NCI-H1105 (cell line): Measurements from ENCODE around the gene DLEU7.
A peak's percentile ranks its signal among the peaks of the same experiment; 100 is the strongest.

Experiments
- DNase-seq: peaks from one replicate; lab custom pipeline; 2025; lab: John Stamatoyannopoulos, UW

The DLEU7 gene

DNA sequence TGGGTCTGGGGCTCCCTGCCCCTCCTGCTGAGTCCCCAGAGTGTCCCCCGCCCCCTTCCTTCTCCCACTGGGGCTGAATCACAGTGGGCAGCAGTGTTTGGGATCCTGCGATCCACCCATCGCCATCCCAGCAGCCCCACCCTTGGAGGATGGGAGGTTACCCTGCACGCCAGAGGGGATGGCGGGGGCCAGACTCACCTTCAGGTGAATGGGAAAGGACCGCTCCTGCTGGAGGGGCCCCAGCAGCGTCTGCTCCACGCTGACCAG is 569 bp downstream of the DLEU7 start:
- DNase-seq, result no peak

- DNase-seq, result no peak
Observed at GRCh38 chr13:50842251-50842989, 1.1 kb downstream of the DLEU7 start.

DNA sequence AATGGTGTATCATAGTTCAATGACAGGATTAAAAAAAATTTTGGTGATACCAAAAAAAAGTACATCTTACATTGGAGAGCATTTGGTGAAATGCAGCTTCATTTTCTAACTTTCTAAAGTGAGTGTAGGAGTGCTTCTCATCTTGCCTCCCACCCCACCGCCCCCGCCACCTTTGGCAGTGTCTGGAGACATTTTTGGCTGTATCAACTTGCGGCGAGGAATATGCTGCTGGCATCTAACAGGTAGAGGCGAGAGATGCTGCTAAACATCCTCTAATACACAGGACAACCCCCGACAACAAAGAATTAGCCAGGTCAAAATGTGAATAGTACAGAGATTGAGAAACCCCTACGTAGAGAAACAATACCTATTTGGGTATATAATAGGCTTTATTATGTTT is 1.7 kb downstream of the DLEU7 start:
- no peak for DNase-seq

DNA sequence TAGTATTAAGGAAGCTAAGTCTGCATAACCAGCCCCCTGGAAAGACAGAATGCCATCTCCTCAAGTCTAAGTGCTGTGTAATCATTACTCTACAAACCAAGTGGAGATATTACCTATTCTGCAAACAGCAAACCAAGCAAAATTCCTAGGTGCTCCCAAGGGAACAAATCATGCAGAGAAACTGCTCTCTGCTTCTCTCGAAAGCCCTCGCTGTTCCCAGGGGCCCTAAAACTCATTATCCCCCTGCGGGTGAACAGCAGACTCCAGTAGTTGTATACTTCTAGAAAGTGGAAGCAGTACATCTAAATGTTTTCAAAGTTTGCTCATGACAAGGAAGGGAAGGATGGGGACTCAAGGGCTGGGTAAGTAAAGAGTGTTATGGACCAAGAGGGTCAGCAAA is 3.2 kb downstream of the DLEU7 start:
- no peak for DNase-seq

GRCh38 chr13:50839828-50840227 is 3.7 kb downstream of the DLEU7 start:
- no peak for DNase-seq

- DNase-seq, result no peak
Observed at GRCh38 chr13:50838701-50839100, 4.8 kb downstream of the DLEU7 start.

DNA sequence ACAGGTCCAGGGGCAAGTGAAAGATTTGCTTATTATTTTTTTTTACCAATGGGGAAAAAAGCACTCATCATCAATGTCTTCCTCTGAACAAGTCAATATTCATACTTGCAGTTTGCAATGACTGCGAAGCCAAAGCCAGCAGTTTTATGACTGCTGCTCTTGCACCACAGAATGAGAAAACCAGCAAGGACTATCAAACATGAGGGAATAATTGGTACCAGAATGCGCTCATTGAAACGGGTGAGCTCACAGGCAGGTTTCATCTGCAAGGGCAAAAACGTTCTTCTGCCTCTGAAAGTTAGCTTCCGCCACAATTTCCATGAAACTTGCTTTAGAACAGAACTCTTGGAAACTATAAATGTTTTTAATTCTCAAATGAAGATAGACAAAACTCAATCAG is 5.5 kb downstream of the DLEU7 start:
- DNase-seq, result no peak

- DNase-seq, result no peak
Observed at GRCh38 chr13:50831512-50831911, 12.0 kb downstream of the DLEU7 start.

DNA sequence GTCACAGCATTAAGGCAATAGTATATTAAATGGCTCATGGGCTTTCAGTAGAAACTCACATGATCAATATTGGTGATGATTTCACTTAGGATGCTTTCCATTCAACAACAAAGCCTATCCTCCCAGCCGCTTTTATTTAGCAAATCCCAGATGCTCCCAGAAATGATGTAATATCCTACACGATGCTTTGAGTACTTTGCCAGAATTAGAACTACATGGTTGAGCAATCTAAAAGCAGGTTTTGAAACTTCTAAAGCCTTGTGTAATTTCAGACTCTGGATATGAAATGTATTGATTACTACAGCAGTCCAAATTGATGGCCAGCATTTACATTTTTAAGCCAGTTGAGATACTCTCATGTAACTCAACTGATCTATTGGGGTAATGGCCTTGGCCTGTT is 13.6 kb downstream of the DLEU7 start:
- DNase-seq, result no peak

- DNase-seq, result no peak
Observed at GRCh38 chr13:50829226-50829625, 14.3 kb downstream of the DLEU7 start.

DNA sequence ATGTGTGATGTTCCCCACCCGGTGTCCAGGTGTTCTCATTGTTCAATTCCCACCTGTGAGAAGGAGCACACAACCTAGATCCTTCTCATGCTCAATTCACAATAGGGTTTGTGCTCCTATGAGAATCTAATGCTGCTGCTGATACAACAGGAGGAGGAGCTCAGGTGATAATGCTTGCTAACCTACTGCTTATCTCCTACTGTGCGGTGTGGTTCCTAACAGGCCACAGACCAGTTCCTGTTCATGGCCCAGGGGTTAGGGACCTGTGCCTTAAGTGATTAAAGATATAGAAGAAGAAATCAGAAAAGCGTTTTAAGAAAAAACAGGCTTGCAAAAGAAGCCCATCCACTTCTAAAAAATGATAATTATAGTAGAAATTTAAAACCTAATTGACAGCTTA is 17.5 kb downstream of the DLEU7 start:
- no peak for DNase-seq

DNA sequence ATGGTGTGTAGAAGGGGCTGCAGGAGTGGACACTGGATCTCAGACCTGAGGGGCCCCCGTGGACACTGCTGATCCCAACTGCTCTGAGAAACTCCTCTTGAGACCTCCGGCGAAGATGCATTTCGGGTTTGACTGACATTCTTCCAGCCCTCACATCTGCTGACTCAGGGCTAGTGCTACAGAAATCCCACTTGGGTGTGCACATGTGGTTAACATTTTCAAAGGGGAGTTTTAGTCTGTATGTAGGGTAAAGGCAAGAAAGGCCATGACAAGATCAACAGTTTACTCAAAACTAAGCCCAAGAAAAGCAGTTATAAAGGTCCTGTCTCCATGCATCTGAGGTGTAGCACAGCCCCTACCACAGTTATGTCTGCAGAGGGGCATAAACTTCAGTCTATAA is 31.2 kb downstream of the DLEU7 start:
- DNase-seq, result no peak

GRCh38 chr13:50810998-50811397 is 32.5 kb downstream of the DLEU7 start:
- no peak for DNase-seq

DNA sequence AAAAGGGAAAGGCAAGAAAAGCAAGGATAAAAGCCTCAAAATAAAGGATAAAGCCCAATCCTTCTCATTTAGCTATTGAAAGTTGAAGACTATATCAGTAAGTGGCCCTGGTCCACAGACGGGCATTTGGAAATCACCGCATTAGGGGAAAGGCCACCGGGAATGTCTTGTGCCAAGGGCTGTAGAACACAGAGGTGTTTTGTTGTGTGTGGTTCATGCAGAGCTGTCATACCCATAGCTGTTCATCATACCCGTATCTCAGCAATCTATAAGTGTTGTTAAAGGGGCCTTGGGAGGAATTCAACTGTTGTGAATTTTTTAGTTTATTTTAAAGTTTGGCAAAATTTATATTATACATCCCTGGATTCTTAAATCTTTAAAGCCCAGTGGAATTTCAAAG is 33.0 kb downstream of the DLEU7 start:
- no peak for DNase-seq

DNA sequence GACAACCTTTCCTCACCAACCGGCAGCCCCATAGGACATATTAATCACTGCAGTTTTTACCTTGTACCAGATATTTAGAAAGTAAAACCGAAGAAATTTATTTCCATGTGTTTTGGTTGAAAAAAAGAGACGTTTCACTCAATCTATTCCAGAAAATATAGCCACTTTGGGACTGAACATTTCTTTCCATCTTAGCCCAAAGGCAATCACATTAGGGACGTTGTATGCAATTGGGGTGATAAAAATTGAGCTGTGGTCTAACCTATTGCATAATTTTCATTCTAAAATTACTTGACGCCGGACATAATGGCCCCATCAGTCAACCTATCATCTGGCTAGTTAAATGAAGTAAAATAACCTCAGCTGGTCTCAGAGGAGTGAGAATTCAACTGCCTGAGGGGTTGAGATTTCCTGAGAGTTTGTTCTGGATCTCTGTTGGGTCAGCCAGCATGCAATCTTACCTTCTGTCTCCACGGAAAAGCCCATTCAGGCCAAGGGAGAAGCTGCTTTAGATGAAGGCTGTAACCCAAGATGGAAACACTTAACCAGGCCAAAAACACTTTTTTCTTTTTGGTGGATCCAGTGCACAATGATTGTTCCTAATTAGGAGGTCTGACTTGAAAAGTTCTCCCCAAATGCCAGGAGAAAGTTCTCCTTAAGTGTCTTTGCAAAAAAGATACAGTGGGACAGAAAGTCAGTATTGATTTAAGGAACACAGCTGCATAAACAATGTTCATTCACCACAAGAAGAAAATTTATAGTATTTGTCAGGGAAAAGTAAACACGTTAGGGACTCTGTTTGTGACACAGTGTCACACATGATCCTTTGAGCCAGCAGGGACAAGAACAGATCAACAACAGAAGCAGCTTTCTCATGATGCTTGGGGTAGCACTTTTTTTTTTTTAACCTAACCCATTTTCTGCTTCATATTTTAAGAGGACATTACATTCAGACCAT is 34.1 kb downstream of the DLEU7 start:
- no peak for DNase-seq

DNA sequence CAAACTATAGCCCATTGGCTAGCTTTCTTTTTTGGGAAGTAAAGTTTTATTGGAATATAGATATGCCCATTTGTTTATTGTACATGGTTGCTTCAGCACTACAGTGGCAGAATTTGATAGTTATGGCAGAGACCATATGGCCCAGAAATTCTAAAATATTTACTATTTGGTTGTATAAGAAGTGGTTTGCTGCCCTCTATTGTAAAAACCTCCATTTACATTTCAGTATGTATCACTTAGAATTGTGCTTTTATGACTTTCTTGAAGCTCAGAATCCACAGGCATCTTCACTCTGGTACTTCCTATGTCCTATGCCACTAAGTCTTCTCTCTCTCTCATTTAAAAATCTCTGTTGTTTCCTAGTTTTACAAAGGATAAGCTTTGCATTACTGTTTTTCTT is 37.7 kb downstream of the DLEU7 start:
- DNase-seq, result no peak

GRCh38 chr13:50801087-50801931 is 42.2 kb downstream of the DLEU7 start:
- DNase-seq, result peak; percentile 22

DNA sequence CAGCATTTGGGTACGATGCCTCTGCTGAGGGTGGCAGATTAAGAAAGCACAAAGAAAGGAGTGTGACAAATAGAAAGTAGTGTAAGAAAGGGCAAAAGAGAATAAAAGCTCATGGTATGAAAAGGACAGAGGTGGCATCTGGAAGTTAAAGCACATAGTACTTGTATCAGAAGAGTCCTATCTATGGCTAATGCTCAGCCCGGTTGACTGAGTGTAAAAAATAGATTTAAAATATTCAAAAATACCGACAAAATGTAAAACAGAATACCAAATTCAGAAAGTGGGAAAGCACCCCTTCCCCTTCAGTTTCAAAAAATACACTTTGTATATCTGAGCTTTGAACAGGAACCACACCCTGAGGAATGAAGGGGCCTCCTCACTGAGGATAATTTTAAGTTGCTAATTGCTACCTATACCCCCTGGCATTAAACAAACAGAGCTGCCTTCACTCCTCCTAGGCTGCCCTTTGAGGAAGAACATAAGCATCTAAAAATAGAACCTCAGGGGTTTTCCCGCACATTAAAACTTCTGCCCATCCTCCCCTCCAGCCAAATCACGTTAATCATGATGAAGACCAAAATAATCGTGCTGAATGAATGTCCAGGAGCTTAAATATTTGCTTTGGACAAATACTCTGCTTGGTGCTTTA is 43.3 kb downstream of the DLEU7 start:
- DNase-seq, result no peak

GRCh38 chr13:50798923-50799322 is 44.6 kb downstream of the DLEU7 start:
- DNase-seq, result no peak

GRCh38 chr13:50797091-50797490 is 46.4 kb downstream of the DLEU7 start:
- DNase-seq, result no peak

GRCh38 chr13:50796463-50796862 is 47.0 kb downstream of the DLEU7 start:
- no peak for DNase-seq

DNA sequence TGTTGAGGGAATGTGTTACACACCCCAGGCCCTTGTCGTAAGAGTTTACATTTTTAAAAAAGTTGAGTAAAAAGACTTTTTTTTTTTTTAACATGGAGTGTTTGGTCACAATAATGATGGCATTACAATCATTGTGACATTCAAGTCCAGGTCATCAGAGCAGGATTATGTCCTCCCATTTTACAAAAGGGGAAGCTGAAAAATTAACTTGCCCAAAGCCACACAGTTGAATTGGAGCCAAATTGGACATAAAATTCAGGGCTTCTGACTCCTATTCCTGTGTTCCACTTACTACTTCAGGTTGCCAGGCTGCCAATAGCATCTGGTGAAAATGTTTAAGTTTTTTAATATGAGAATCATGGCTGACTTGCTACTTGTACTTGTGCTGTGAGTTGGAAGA is 49.3 kb downstream of the DLEU7 start:
- no peak for DNase-seq
